GM21423 (cell line): Measurements from ENCODE around the gene ASPDH.

Experiments
- ATAC-seq: cut with Tn5 transposase; IDR thresholded peaks from one replicate; pipeline ENCODE4 v1.9.1; 2021; ENCODE audit warnings: mild to moderate bottlenecking, moderate library complexity; ENCODE audit not compliant: unreplicated experiment

The ASPDH gene

DNA sequence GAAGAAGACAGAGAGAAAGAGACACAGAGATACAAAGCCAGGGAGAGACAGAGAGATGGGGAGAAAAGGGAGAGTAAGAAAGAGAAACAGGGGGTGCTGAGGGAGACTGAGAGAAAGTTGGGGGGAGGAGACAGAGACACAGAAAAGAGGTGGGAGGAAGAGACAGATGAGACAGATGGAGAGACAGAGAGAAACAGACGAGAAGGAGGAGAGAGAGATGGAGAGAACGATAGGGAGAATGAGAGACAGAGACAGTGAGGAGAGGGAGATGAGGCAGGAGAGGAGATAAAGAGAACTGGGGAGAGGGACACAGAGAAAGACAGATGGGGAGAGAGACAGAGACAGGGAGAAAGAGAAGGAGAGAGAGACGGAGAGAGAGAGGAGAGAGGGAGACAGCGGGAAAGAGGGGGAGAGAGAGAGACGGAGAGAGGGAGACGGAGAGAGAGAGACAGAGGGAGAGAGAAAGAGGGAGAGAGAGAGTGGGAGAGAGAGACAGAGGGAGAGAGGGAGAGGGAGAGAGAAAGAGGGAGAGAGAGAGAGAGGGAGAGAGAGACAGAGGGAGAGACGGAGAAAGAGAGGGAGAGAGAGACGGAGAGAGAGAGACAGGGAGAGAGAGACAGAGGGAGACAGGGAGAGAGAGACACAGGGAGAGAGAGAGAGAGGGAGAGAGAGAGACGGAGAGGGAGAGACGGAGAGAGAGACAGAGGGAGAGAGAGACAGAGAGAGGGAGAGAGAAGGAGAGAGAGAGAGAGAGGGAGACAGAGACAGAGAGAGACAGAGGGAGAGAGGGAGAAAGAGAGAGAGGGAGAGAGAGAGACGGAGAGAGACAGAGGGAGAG, 15.3 kb downstream of the ASPDH start:
- ATAC-seq: no peak

GRCh38 chr19:50497022-50497405, 16.7 kb downstream of the ASPDH start:
- no peak for ATAC-seq

- no peak for ATAC-seq
Observed at GRCh38 chr19:50496189-50497021, 17.3 kb downstream of the ASPDH start.

DNA sequence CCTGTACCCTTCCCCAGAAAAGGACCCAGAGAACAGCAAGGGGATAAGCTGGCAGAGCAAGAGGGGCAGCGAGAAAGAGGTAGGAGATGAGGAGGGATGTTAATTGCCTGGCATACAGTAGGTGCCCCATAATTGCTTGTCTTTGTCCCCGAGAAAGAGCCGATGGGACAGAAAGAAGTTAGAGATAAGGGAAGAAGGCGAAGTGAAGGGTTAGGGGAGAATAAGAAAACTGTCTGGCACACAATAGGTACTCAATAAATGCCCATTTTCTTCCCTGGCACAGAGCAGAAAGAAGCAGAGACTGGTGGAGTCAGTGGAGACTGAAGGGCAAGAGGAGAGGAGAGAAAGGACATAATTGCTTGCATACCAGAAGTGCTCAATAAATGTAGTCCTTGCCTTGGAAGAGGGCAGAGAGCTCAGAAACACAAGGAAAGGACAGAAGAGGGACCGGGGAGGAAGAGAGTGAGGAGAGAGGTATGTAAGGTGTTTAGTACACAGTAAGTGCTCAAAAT, 18.6 kb downstream of the ASPDH start:
- no peak for ATAC-seq

DNA sequence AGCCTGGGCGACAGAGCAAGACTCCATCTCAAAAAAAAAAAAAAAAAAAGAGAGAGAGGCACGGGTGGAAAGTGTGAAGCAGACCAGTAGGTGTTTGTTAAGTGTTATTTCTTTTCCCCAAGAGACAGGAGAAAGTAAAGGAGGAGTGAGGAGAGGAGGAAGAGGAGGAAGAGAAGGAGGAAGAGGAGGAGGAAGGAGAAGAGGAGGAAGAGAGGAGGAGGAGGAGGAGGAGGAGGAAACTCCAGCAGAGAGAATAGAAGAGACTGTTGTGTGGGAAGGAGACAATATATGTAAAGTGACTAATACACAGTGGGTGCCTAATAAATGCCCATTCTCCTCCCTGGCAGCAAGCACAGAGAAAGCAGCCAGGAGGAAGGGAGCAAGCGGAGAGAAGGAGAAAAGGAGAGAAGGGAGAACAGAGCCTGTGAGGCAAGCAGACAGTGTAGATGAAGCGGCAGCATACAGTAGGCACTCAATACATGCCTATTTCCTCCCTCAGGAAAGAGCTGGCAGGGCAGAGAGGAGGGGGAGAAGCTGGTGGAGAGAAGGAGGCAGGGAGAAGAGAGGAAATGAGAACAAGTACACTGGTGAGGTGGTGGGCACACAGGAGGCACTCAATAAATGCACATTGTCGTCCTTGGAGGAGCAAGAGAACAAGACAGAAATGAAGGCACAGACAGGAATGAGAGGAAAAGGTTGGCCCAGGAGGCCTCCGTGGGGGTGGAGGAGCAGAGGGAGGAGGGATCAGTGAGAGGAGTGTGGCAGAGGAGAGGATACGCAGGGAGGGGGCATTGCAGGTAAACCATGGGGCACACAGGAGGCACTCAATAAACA, 19.3 kb downstream of the ASPDH start:
- ATAC-seq: no peak

DNA sequence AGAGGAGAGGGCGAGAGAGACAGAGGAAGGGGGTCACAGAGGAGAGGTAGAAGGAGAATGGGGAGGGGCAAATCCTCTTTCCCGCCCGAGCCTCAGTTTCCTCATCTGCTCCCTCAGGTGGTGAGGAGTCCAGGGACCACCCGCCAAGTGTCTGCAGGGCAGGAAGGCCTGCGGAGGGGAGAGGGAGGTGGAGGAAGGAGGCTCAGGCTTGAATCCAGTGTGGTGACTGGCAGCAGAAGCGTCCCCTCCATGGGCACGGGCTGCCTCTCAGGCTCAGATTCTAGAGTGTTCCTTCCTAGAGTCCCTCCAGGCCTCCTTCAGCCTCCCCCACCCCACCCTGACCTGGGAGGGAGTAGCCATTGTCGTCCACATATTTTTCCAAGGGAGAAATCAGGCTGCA, 20.5 kb downstream of the ASPDH start:
- no peak for ATAC-seq

GRCh38 chr19:50492303-50493052, 21.2 kb downstream of the ASPDH start:
- ATAC-seq: no peak

GRCh38 chr19:50490991-50491472, 22.7 kb downstream of the ASPDH start:
- no peak for ATAC-seq

DNA sequence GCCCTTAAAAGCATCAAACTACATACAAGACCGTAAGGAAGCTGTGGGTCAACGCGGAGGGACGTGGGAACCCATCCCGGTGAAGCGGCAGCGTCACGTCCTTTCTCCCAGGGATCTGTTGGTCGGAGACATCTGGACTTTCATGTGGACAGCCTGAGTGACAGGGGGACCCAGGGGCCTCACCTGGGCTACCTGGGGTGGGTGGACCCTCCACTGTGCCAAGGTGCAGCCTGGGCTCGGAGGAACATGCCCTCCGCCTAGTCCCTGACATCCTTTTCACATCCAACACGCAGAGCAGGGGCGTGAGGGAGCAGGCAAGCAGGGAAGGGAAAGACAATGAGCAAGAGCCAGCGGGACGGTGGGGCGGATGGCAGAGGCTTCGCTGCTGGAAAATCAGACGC, 23.3 kb downstream of the ASPDH start:
- ATAC-seq: no peak

- ATAC-seq: no peak
Observed at GRCh38 chr19:50489461-50490011, 24.2 kb downstream of the ASPDH start.

DNA sequence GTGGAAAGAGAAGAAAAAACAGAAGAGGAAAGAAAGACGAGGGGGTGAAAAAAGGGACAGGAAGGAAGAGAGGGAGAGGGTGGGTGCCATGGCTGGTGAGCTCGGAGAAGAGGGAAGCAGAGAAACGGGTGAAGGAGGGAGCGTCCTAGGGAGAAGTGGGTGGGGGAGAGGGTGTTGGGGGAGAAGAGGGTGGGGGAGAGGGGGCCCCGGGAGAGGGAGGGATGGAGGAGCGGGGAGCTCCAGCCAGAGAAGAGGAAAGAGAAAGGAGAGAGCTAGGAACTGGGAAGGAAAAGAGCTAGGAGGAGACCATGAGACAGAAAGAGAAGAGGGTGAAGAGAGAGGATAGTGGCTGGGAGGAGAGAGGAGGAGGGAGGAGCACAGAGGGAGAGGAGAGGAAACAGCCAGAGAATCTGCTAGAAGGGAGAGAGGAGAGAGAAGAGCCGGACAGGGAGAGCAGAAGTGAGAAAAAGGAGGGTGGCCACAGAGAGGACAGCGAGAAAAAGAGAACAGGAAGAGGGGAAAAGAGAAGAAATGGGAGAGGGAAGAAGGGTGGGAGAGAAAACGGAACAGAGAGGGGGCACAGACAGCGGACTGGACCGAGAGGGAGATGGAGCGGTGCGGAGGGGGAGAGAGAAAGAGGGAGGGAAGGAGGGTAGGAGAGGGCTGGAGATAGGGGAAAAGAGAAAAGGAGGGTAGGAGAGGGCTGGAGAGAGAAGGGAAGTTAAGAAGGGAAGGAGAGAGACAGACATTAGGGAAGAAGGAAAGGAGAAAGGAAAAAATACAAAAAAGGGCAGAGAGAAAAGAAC, 25.1 kb downstream of the ASPDH start:
- ATAC-seq: no peak

DNA sequence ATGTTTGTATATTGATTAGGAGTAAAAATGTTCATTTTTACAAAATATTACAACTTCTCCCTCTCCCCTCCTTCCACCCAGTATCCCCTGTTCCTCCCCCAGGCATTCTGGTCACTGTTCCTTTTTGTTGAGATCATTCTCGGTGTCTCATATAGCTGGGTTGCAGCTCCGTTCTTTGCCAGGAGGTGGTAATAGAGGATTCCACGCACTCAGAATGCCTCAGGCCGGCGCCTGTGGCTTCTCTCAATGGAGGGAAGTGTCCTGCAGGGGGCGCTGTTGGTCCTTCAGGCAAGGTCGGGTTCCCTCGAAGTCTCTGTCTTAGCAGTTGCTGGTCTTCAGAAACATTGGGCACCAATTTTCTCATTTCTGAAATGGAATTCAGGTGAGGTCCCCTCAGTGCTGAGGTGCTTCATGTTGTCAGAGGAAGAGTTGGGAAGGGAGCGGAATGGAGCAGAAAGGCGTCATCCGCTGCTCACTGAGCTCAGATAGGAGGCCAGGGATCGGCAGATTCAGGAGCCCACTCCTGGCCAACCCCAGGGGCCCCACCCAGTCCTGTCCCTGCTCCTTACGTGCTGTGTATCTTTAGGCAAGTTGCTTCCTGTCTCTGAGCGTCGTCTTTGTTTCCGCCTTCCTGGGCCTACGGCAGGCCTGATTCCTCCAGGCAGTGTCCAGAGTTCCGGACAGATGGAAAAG, 26.7 kb downstream of the ASPDH start:
- no peak for ATAC-seq

DNA sequence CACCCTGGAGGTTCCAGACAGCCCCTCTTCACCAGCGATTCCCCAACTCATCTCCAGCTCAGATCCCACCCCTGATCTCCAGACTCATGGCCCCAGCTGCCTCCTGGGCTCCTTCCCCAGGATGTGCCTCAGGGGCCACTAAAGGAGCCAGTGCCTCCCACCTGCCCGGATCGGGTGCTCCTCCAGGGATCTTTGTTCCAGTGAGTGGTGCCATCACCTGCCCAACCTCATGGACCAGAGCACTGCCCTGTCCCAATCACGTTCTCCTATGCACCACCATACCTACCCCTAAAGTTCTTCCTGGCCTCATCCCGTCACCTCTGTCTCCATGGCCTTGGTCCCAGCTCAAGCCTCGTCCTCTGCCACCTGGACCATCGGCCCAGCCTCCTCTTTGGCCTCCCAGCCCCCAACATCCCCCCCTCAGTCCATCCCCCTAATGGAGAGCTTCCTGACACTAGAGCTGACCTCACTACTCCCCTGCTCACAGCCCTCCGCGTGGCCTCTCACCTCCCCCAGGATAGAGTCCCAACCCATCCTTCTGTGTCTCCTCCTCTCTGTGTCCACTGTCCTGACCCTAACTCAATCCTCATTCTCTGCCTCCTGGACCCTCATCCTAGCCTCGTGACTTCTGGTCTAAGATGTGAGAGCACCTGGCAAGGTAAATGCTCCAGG, 28.3 kb downstream of the ASPDH start:
- ATAC-seq: no peak

- ATAC-seq: no peak
Observed at GRCh38 chr19:50482916-50483315, 30.8 kb downstream of the ASPDH start.

GRCh38 chr19:50482271-50482855, 31.4 kb downstream of the ASPDH start:
- no peak for ATAC-seq

DNA sequence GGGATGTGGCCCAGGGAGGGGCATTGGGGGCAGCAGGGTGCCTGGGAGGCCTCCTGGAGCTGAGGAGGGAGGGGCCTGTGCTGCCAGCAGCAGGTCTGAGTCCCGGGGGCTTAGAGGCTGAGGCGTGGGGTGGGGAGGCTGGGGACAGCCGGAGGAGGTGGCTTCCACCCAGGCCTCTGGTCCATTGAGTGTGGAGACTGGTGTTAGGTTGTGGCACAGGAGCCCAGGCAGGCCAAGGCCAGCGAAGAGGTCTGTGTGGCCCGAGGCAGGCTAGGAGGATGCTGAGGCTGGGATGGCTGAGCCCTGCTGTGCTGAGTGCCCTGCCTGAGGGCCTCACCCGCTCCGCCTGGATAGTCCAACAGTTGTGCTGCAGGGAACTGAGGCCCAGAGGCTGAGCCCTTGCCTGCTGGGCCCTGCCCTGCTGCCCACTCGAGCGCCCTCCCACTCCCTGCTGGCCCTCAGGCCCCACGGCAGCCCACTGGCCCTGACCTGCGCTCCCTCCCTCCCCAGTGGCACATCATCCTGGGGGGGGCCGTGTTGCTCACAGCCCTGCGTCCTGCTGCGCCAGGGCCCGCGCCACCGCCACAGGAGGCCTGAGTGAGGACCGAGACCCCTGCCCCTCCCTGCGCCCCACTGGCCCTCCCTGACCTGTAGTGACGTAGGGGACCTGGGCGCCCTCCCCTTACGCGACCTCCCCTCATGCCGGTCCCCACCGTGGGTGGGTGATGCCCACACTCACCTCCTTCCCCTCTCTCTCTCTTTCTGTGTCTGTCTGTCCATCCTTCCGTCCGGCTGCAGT, 32.2 kb downstream of the ASPDH start:
- ATAC-seq: no peak
